ENCODE measurements around the gene GPN1. TPM values are rescaled to one million over a fixed set of nuclear protein-coding genes. Genes with fewer than 3 reads are reported as not detected.

GPN1 gene
- total and polyA plus RNA-seq, 2 of the 8 experiments (the other 6 are each of a cell fraction or from before 2014, with no cell fraction given), result 38.7 to 43.5 TPM

GRCh38 chr2:27581417-27582128 is 47.3 kb upstream of the GPN1 start (continued):
- TF ChIP-seq ATF2 (IDR thresholded peaks at IDR 0.05; ENCODE audit: low read length), result no peak
- TF ChIP-seq RFX5 (IDR thresholded peaks at IDR 0.05; ENCODE audit: borderline replicate concordance, low read depth, low read length), result no peak
- no peak for TF ChIP-seq CHD7 (IDR thresholded peaks at IDR 0.05; ENCODE audit: insufficient replicate concordance, low read length)
- TF ChIP-seq GABPA (IDR thresholded peaks at IDR 0.05; ENCODE audit: borderline replicate concordance, insufficient read depth, low read length), result no peak
